Measurements from ENCODE around the gene SLC27A3.

- TF ChIP-seq CTCF (IDR thresholded peaks at IDR 0.05) (no peak), POLR2AphosphoS5 (IDR thresholded peaks at IDR 0.05) (no peak)
Measured at GRCh38 chr1:153779781-153780541, 4.8 kb downstream of the SLC27A3 start.

Measured in sigmoid colon (tissue), 4 donors.